Activated CD8-positive, alpha-beta memory T cell treated with anti-CD3 and anti-CD28 coated beads for 24 hours (primary cell): ENCODE measurements around the gene ZFYVE28.

Experiments used
- DNase-seq: peaks from one replicate; pipeline ENCODE4 v3.0.0-alpha.2; 2020

The ZFYVE28 gene

GRCh38 chr4:2267320-2267811 is 151.1 kb downstream of the ZFYVE28 start:
- DNase-seq, result no peak

DNA sequence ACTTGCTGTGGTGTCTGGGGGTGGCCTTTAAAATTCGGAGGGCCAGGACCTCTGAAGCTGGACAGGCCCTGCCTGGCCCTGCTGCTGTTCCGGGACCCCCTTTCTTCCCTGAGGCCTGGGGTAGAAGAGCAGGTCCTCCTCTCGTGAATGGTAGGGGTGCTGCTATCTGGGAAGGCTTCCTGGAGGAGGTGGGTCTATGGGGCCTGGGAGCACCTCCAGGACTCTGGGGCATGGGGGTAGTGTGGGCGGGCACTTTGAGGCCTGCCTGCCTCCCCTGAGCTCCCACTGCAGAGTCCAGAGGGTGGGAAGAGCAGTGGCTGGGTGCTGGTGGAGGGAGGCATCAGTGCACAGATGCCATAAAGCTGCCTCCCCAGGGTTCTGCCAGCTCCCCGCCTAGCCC is 151.6 kb downstream of the ZFYVE28 start:
- DNase-seq, result no peak

- DNase-seq, result no peak
Observed at GRCh38 chr4:2266181-2266580, 152.3 kb downstream of the ZFYVE28 start.

DNA sequence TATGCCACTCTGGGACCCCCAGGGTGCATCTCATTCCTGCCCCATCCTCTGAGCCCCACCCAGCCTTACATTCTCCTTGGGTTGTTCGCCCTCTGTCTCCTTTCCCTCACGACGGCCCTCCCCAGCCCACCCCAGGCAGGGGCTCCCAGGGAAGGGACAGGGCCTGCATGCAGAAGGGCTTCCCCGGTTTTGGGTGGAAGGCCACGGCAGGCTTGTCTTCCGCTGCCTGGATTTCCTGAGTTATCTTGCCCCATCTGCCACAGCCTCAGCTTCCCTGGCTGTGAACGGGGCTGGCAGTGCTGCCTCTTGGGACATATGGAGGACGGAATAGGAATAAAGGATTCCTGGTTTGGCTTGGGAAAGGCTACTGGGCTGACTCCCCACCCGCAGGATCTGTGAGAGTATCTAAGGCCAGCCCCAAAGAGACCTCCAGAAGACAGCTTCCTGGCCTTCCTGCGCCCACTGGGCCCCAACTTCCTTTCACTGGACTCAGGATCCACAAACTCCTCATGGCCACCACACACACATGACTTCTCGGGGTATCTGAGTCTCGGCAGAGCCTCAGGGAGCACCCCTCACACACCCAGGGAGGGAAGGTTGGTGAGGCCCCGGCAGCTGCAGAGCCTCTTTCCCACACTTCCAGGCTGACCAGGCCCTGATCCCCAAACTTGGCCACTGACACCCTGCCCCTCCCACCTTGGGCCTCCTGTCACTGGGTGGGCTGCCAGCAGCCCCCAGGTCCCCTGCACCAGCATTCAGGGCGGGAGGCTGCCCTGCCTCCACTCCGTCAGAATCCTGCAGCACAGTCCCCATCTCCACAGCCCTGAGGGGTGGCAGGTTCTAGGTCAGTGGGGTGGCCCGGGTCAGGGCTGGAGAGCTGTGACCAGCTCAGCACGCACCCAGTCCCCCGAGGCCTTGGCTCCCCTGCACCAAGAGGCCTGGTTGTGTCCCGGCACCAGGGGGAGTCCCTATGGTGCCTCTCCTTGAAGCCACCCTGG is 153.0 kb downstream of the ZFYVE28 start:
- no peak for DNase-seq

DNA sequence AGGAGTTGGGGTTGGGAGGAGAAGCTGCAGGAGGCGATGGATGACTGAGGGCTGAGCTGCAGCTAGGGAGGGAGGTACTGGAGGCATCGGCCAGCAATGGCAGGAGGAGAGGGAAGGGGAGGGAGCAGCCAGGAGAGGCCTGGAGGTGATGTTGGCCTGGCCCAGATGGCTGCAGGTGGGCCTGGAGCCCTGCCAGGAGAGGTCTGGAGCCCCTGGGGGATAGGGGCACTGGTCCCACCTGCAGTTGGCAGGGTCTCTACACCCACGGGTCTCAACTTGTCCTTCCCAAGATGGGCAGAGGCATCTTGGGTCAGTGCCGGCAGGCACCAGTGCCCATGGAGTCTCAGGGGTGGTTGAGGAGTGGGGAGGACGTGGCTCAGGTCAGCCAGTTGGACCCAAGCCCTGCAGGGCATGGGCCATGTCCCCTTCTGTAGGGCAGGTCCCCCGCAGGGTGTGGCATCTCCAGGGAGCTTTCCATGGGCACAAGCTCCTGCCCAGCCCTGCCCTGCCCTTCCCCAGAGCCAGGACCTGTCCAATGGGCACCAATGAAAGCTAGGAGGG is 153.9 kb downstream of the ZFYVE28 start:
- no peak for DNase-seq

GRCh38 chr4:2263926-2264321 is 154.5 kb downstream of the ZFYVE28 start:
- no peak for DNase-seq

- DNase-seq, result no peak
Observed at GRCh38 chr4:2262944-2263250, 155.5 kb downstream of the ZFYVE28 start.

DNA sequence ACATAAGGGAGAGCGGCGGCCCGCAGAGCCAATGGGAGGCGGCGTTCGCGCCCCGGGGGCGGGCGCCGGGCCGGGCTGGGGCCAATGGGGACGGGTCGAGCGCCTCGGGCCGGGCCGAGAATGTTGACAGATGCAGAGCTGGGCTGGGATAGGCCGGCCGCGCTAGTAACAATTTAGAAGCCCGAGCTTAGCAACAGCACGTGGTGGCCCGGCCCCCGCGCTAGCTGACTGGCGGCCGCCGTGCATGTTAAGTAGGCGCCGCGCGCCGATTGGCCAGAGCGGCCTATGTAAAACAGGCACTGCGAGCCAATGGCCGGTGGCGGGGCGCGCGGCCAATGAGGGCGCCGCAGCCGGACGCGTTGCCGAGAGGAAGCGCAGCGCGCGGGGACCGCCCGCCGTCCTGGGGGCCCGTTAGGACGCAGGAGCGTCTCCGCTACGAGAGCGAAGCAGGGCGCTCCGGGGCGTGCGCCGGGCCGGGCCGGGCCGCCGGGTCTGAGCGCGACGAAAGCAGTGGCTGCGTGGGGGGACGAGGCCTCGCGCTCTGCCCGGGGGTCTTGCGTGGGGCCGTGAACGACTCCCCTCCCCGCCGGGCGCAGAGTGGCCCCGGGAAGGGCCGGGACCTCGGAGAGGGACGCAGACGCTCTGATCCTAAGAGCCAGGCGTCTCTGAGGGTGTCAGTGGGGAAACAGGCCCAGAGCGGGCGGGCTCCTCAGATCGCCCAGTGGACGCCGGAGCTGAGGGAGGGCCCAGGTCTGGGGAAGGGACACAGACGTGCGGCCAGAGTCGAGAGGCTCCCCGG is 156.1 kb downstream of the ZFYVE28 start:
- DNase-seq, result peak; percentile 97

GRCh38 chr4:2261853-2262144 is 156.6 kb downstream of the ZFYVE28 start, which contains the start of gene MXD4:
Gene MXD4 (minus strand): TSS chr4:2262109. CDS start chr4:2261980, 129 bp downstream.
- no peak for DNase-seq

- peak; percentile 80 for DNase-seq
Observed at GRCh38 chr4:2261110-2261852, 157.2 kb downstream of the ZFYVE28 start.

- no peak for DNase-seq
Observed at GRCh38 chr4:2260344-2261109, 157.9 kb downstream of the ZFYVE28 start.

- DNase-seq, result peak; percentile 54
Observed at GRCh38 chr4:2259541-2260343, 158.7 kb downstream of the ZFYVE28 start.

DNA sequence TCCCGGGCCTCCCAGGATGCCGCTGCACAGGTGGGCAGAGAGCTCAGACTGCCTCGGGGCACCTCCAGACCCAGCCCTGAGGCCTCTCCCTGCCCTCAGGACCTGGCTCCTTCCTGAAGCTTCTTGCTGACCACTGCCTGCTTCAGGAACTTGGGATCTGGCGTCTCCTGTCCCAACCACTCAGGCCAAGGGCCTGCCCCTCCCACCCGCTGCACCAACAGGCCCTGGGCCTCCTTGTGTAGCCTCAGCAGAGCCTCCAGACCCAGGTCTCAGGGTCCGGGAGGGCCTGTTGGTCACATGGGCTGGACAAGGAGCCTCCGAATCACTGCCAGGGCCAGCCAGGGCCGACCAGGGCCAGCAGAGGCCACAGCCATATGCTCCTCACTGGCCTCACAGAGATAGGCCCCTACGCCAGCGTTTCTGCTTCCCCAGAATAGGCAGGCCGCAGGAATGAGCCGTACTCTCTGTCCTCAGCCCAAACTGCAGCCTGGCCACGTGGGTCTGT is 159.4 kb downstream of the ZFYVE28 start:
- peak; percentile 46 for DNase-seq

- peak; percentile 53 for DNase-seq
Observed at GRCh38 chr4:2258091-2259035, 160.1 kb downstream of the ZFYVE28 start.

DNA sequence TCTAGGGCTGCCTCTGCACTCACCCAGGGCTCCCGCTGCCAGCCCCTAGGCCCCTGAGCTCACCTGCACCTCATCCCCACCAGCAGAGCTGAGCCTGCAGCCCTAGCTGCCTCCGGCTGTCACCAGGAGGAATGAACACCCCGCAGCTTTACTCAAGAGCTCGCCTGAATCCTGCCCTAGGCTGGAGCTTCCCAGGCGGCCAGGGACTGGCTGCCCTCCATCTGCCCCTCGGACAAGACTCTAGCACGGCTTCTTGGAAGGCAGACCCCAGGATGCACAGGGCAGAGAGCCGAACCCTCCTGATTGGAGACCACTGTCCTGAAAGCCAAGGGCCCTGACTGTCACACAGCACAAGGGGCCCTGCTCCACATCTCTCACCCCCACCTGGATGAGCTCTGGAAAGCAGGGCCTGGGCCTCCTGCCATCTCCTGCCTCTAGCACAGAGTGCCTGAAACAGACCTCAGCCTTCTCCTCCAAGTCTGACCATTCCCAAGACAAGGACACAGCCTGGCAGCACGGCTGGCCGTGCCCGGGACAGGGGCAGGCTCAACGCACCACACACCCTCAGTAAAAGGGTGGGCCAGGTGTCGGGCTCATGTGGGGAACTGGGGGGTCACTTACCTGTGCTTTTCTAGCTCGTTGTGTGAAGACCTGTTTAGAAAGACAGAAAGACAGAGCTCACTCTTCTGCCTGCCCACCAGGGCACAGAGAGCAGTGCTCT is 160.9 kb downstream of the ZFYVE28 start:
- DNase-seq, result no peak

GRCh38 chr4:2256781-2257191 is 161.7 kb downstream of the ZFYVE28 start:
- DNase-seq, result no peak

DNA sequence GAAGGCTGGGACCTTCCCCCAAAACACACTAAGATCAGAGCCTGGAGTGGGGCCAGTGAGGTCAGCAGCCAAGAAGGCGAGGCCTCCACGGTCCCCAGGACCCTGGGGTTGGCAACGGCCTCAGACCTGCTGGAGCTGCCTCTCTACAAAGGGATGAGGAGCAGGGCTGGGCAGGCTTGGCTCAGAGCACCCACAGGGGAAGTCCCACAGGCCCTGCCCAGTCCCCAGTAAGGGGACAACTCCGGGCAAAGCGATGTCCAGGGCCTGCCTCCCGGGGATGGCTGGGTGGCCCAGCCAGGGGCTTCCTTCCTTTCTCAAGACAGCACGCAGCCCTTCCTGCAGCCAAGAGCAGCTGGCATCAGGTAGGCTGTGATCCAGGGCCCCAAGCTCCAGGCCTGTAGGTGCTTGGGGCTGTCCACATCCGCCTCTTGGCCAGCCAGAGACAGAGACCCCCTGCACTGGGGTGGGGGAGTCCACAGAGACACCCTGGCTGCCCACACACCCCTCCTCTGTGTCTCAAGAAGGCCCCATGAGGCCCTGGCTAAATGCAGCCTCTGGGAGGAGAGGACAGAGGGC is 162.2 kb downstream of the ZFYVE28 start:
- peak; percentile 47 for DNase-seq

- peak; percentile 47 for DNase-seq
Observed at GRCh38 chr4:2255501-2256155, 162.8 kb downstream of the ZFYVE28 start.
